OCI-LY7 (cell line): ENCODE measurements around the gene KCTD19. TPM values are rescaled to one million over a fixed set of nuclear protein-coding genes. Genes with fewer than 3 reads are reported as not detected.
"Not testable (repeated sequence)": the region's sequence is repeated elsewhere in the genome, so short reads cannot be mapped to it uniquely, and the experiment has no call there.

Experiments
- Bru-seq: library from RNA; stranded (reverse); fragments of 400-500 nt; gene quantifications from one replicate; lab custom pipeline; 2021; lab: Mats Ljungman, UMichigan
- BruChase-seq, 2 experiments: library from RNA; stranded (reverse); fragments of 400-500 nt; gene quantifications; one replicate each; lab custom pipeline; 2021; lab: Mats Ljungman, UMichigan
- BruUV-seq: library from RNA; stranded (reverse); fragments of 400-500 nt; replicated peaks from 2 replicates; lab custom pipeline; 2021; lab: Mats Ljungman, UMichigan
- CTCF ChIA-PET: fragments of 300-600 bp; sonication (Branson Sonifier 250); formaldehyde crosslinking; loops from one replicate; lab custom pipeline; 2022; ENCODE audit warnings: antibody characterized with exemption; ENCODE audit not compliant: unreplicated experiment; lab: Charles Lee
- POLR2A ChIA-PET: fragments of 300-600 bp; sonication (Branson Sonifier 250); formaldehyde crosslinking; loops from one replicate; lab custom pipeline; 2022; ENCODE audit warnings: antibody characterized with exemption; lab: Charles Lee
- DNase-seq: peaks from one replicate; pipeline ENCODE4 v3.0.0-alpha.2; 2015; ENCODE audit warnings: low spot score
- H2AFZ ChIP-seq: fragments of 200-600 bp; sonication (generic), shearing (Covaris generic); 2 replicates; pipeline ENCODE4 v1.6.1; 2014; ENCODE audit warnings: mild to moderate bottlenecking, antibody characterized with exemption, low read length, moderate library complexity
- H3K27ac ChIP-seq: fragments of 200-600 bp; sonication (generic); 2 replicates; pipeline ENCODE4 v1.5.1; 2014; ENCODE audit warnings: mixed run types, low read depth, mild to moderate bottlenecking, moderate library complexity, low read length, inconsistent platforms; ENCODE audit not compliant: poor library complexity, severe bottlenecking
- H3K36me3 ChIP-seq: fragments of 200-600 bp; sonication (generic); 2 replicates; pipeline ENCODE4 v1.6.1; 2014; ENCODE audit warnings: mild to moderate bottlenecking, antibody characterized with exemption, low read length, moderate library complexity, mixed read lengths; ENCODE audit not compliant: insufficient read depth
- H3K4me1 ChIP-seq: fragments of 200-600 bp; sonication (generic); 2 replicates; pipeline ENCODE4 v1.5.1; 2014; ENCODE audit warnings: mild to moderate bottlenecking, low read length; ENCODE audit not compliant: insufficient read depth, poor library complexity, severe bottlenecking
- H3K4me2 ChIP-seq: fragments of 200-600 bp; sonication (generic); 2 replicates; pipeline ENCODE4 v1.6.1; 2014; ENCODE audit warnings: mild to moderate bottlenecking, low read length
- H3K4me3 ChIP-seq: fragments of 200-600 bp; sonication (generic); 2 replicates; pipeline ENCODE4 v1.5.1; 2014; ENCODE audit warnings: mild to moderate bottlenecking, low read depth, low read length; ENCODE audit not compliant: poor library complexity, severe bottlenecking
- H3K79me2 ChIP-seq: fragments of 200-600 bp; sonication (generic); 2 replicates; pipeline ENCODE4 v1.6.1; 2016; ENCODE audit warnings: low read depth, mild to moderate bottlenecking, low read length, moderate library complexity, mixed read lengths; ENCODE audit not compliant: insufficient read depth
- H3K9me2 ChIP-seq: fragments of 200-600 bp; sonication (generic); 2 replicates; pipeline ENCODE4 v1.6.1; 2016; ENCODE audit warnings: mild to moderate bottlenecking, low read length, mixed read lengths; ENCODE audit not compliant: insufficient read depth
- H3K9me3 ChIP-seq: fragments of 200-600 bp; sonication (generic); 2 replicates; pipeline ENCODE4 v1.6.1; 2014; ENCODE audit warnings: mild to moderate bottlenecking, mixed run types, low read length, mixed read lengths
- H4K20me1 ChIP-seq: fragments of 200-600 bp; sonication (generic); 2 replicates; pipeline ENCODE4 v1.6.1; 2014; ENCODE audit warnings: mild to moderate bottlenecking, antibody characterized with exemption, low read length, moderate library complexity, mixed read lengths; ENCODE audit not compliant: insufficient read depth
- CTCF ChIP-seq: fragments of 200-600 bp; sonication (generic); conservative IDR thresholded peaks from 2 replicates; pipeline ENCODE4 v1.5.1; 2014; ENCODE audit warnings: mild to moderate bottlenecking, antibody characterized with exemption, low read length, moderate library complexity, mixed read lengths
- EZH2phosphoT487 ChIP-seq: fragments of 200-600 bp; sonication (generic); IDR thresholded peaks from 2 replicates; pipeline ENCODE4 v1.6.1; 2018; ENCODE audit warnings: low read depth, borderline replicate concordance, mild to moderate bottlenecking, mixed run types, antibody characterized with exemption, low read length, moderate library complexity, mixed read lengths
- intact Hi-C: fragments of 100-400 bp; cut with micrococcal nuclease; formaldehyde crosslinking; loops from one replicate; pipeline ENCODE4 v1.10.0; 2022; ENCODE audit not compliant: unreplicated experiment
- long read RNA-seq: library from polyadenylated mRNA; stranded (forward); transcript quantifications from one replicate; pipeline ENCODE4 v2.0.0, GENCODE V29; 2022
- total RNA-seq, 2 experiments: library from RNA; depleted of rRNA in 1 of 2; stranded (reverse); fragments of >200 nt in 1 of 2; shearing (Covaris generic) in 1 of 2; gene quantifications; 2 replicates each; pipeline ENCODE4 v1.2.3, GENCODE V29; 2014 to 2022

KCTD19 gene
- total RNA-seq (2014; rRNA removed; shearing (Covaris generic)) (not detected in 2 replicates), total RNA-seq (2022) (0.17 and 1.4 TPM in 2 replicates), Bru-seq, nascent RNA (percentile 16 among the genes with signal in this experiment), BruChase-seq, experiment 1, labeled RNA remaining after a 6-hour chase (percentile 19 among the genes with signal in this experiment), BruChase-seq, experiment 2, labeled RNA remaining after a 2-hour chase (percentile 8 among the genes with signal in this experiment)
- long read RNA-seq = 0 reads

GRCh38 chr16:67326472-67327309 lies at the start of gene KCTD19, which contains the start of gene LRRC36:
TSS of gene KCTD19 (minus strand) at chr16:67326741. CDS start at chr16:67326707, 34 bp downstream.
TSS of gene LRRC36 (plus strand) at chr16:67326815. CDS start at chr16:67326863, 48 bp downstream.
- Histone ChIP-seq H4K20me1 (no peaks in the 10 kb centered on the region), H3K9me3 (no peaks in the 10 kb centered on the region), H3K36me3 (no peaks in the 10 kb centered on the region), H3K27ac (no peak within 1 kb of the TSS), H3K4me2 (peak within 1 kb of the TSS; percentile 38; the same call in 1 of the 2 replicates), H3K4me1 (peaks cover 25% of the 10 kb centered on the region), H3K79me2 (no peaks in the 10 kb centered on the region), H3K4me3 (no peak within 1 kb of the TSS), H3K9me2 (no peaks in the 10 kb centered on the region), H2AFZ (no peak within 1 kb of the TSS)
- DNase-seq = no peak
- ChIA-PET POLR2A (interaction anchor here (1.0 to 1.6 kb wide), 2 partner anchors 26 to 30 kb away, joined by 3 to 4 read pairs; no protein-coding TSS in a partner anchor), CTCF (interaction anchor here (0.7 kb wide), 1 partner anchor 31 kb away, joined by 5 read pairs; no protein-coding TSS in a partner anchor)
- intact Hi-C loops = no loop called here
- BruUV-seq = no TSS peak
- no peak for TF ChIP-seq EZH2phosphoT487
- TF ChIP-seq CTCF = peak; percentile 40; the same call in 1 of the 2 replicates

- H3K4me2 ChIP-seq, H4K20me1 ChIP-seq, H3K9me3 ChIP-seq, CTCF ChIA-PET, H3K79me2 ChIP-seq, H3K4me1 ChIP-seq, intact Hi-C loops, H2AFZ ChIP-seq, H3K4me3 ChIP-seq, POLR2A ChIA-PET, DNase-seq, H3K27ac ChIP-seq, H3K36me3 ChIP-seq, H3K9me2 ChIP-seq, BruUV-seq: not testable (repeated sequence)
Measured at GRCh38 chr16:67376012-67376411, 49.5 kb upstream of the KCTD19 start.

- Histone ChIP-seq H3K9me3 (peaks cover 4% of the 10 kb centered on the region; the same call in 1 of the 2 replicates), H3K4me1 (no peaks in the 10 kb centered on the region), H4K20me1 (no peaks in the 10 kb centered on the region), H3K4me3 (no peak overlapping the region), H3K27ac (no peak overlapping the region), H2AFZ (no peak overlapping the region), H3K4me2 (no peak overlapping the region), H3K36me3 (no peaks in the 10 kb centered on the region), H3K9me2 (no peaks in the 10 kb centered on the region), H3K79me2 (no peaks in the 10 kb centered on the region)
- intact Hi-C loops = no loop called here
- peak; percentile 16 for DNase-seq
- TF ChIP-seq CTCF (peak; percentile 73), EZH2phosphoT487 (no peak)
- CTCF ChIA-PET = no interaction called here
- no TSS peak for BruUV-seq
- POLR2A ChIA-PET = no interaction called here
Measured at GRCh38 chr16:67372664-67373063, 46.1 kb upstream of the KCTD19 start.
